HL-60 (cell line): ENCODE measurements around the gene MOAP1.

Experiments used
- CTCF ChIP-seq: IDR thresholded peaks from one replicate; pipeline ENCODE4 v1.5.1; 2011; ENCODE audit warnings: low read length, control low read depth, inconsistent platforms; ENCODE audit not compliant: insufficient read depth
- GABPA ChIP-seq: IDR thresholded peaks from 2 replicates; pipeline ENCODE4 v1.6.1; 2012; ENCODE audit warnings: low read depth
- POLR2AphosphoS5 ChIP-seq: IDR thresholded peaks from 2 replicates; pipeline ENCODE4 v1.6.1; 2012; ENCODE audit warnings: low read depth
- REST ChIP-seq: IDR thresholded peaks from 2 replicates; pipeline ENCODE4 v1.6.1; 2012; ENCODE audit warnings: low read depth; ENCODE audit not compliant: insufficient replicate concordance

DNA sequence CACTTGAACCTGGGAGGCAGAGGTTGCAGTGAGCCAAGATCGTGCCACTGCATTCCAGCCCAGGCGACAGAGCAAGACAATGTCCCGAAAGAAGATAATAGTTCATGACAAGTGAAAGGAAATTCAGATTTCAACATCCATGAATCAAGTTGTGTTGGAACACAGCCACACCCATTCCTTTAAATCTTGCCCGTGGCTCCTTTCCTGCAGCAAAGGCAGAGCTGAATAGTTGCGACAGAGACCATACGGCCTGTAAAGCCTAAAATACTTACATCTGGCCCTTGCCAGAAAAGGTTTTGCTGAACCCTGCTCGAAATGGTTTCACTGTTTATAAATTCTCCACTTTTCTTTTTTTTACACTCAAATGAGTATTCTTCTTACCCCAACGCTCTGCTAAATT, 51.2 kb downstream of the MOAP1 start:
- TF ChIP-seq CTCF (no peak), GABPA (no peak), POLR2AphosphoS5 (no peak), REST (no peak)
